Inflammatory macrophage treated with lipopolysaccharide for 1 hour (primary cell): ENCODE measurements around the gene MROH7.

Source experiments
- DNase-seq, 2 donors: peaks; one replicate each; pipeline ENCODE4 v3.0.0-alpha.2; 2020 to 2022

MROH7 gene

GRCh38 chr1:54744696-54745095, 103.1 kb downstream of the MROH7 start:
- DNase-seq, result no peak

GRCh38 chr1:54745274-54745673, 103.7 kb downstream of the MROH7 start:
- no peak for DNase-seq

GRCh38 chr1:54745864-54746263, 104.3 kb downstream of the MROH7 start:
- DNase-seq, result no peak

GRCh38 chr1:54748094-54748835, 106.7 kb downstream of the MROH7 start:
- no peak for DNase-seq

- DNase-seq, result no peak
Observed at GRCh38 chr1:54750596-54750995, 109.0 kb downstream of the MROH7 start.

GRCh38 chr1:54751426-54751825, 109.8 kb downstream of the MROH7 start:
- no peak for DNase-seq

- no peak for DNase-seq
Observed at GRCh38 chr1:54754045-54754444, 112.5 kb downstream of the MROH7 start.

GRCh38 chr1:54754486-54755285, 113.1 kb downstream of the MROH7 start:
- DNase-seq, result no peak

GRCh38 chr1:54757833-54758232, 116.2 kb downstream of the MROH7 start:
- DNase-seq, result no peak

GRCh38 chr1:54758678-54759348, 117.2 kb downstream of the MROH7 start:
- DNase-seq, result no peak
